HepG2 (cell line): ENCODE results near the gene PGC. TPM values are rescaled to one million over a fixed set of nuclear protein-coding genes. Genes with fewer than 3 reads are reported as not detected.

Experiments used
- ATAD3A ChIP-seq: sonication (generic); formaldehyde crosslinking; IDR thresholded peaks from 2 replicates; pipeline ENCODE4 v1.4.0; 2020; ENCODE audit warnings: missing genetic modification reagents
- DR1 ChIP-seq: sonication (generic); formaldehyde crosslinking; IDR thresholded peaks from 2 replicates; pipeline ENCODE4 v1.8.0; 2021; ENCODE audit warnings: mild to moderate bottlenecking, missing genetic modification reagents, inconsistent platforms
- FOSL1 ChIP-seq: sonication (generic); formaldehyde crosslinking; IDR thresholded peaks from 2 replicates; pipeline ENCODE4 v1.9.0; 2021; ENCODE audit warnings: missing genetic modification reagents, borderline replicate concordance
- MED13 ChIP-seq: sonication (generic); formaldehyde crosslinking; IDR thresholded peaks from 2 replicates; pipeline ENCODE4 v1.5.0; 2020; ENCODE audit warnings: missing genetic modification reagents
- MLLT10 ChIP-seq: sonication (generic); formaldehyde crosslinking; IDR thresholded peaks from 2 replicates; pipeline ENCODE4 v1.4.0; 2020; ENCODE audit warnings: missing genetic modification reagents
- NONO ChIP-seq, 2 experiments: fragments of 450-650 bp in 1 of 2; sonication (generic) in 1 of 2; formaldehyde crosslinking in 1 of 2; IDR thresholded peaks in 1 of 2; conservative IDR thresholded peaks in 1 of 2; 2 replicates each; pipeline versions ENCODE4 v1.6.1 to v1.8.0; 2017 to 2022; ENCODE audit warnings: mild to moderate bottlenecking in 1 of 2, missing genetic modification reagents in 1 of 2, moderate library complexity in 1 of 2
- SIX1 ChIP-seq: sonication (generic); formaldehyde crosslinking; IDR thresholded peaks from 2 replicates; pipeline ENCODE4 v1.4.0; 2020; ENCODE audit warnings: missing genetic modification reagents, borderline replicate concordance
- TCF7 ChIP-seq: sonication (generic); IDR thresholded peaks from 2 replicates; pipeline ENCODE4 v1.6.1; 2016; ENCODE audit warnings: antibody characterized with exemption, low read depth
- ZC3H4 ChIP-seq: sonication (generic); formaldehyde crosslinking; IDR thresholded peaks from 2 replicates; pipeline ENCODE4 v1.4.0; 2020; ENCODE audit warnings: missing genetic modification reagents, borderline replicate concordance
- ZNF224 ChIP-seq: sonication (generic); formaldehyde crosslinking; IDR thresholded peaks from 2 replicates; pipeline ENCODE4 v1.5.0; 2020; ENCODE audit warnings: mild to moderate bottlenecking, missing genetic modification reagents
- ZNF263 ChIP-seq: sonication (generic); formaldehyde crosslinking; IDR thresholded peaks from 2 replicates; pipeline ENCODE4 v1.4.0; 2020; ENCODE audit warnings: missing genetic modification reagents
- ZNF264 ChIP-seq: sonication (generic); formaldehyde crosslinking; IDR thresholded peaks from 2 replicates; pipeline ENCODE4 v1.4.0; 2020; ENCODE audit warnings: missing genetic modification reagents
- ZNF33B ChIP-seq: sonication (generic); formaldehyde crosslinking; IDR thresholded peaks from 2 replicates; pipeline ENCODE4 v1.5.1; 2020; ENCODE audit warnings: mild to moderate bottlenecking, missing genetic modification reagents
- ZNF430 ChIP-seq: sonication (generic); formaldehyde crosslinking; IDR thresholded peaks from 2 replicates; pipeline ENCODE4 v1.9.0; 2021; ENCODE audit warnings: mild to moderate bottlenecking, missing genetic modification reagents
- ZNF446 ChIP-seq: sonication (generic); formaldehyde crosslinking; IDR thresholded peaks from 2 replicates; pipeline ENCODE4 v1.5.0; 2020; ENCODE audit warnings: mild to moderate bottlenecking, missing genetic modification reagents
- ZNF484 ChIP-seq: sonication (generic); formaldehyde crosslinking; IDR thresholded peaks from 2 replicates; pipeline ENCODE4 v1.5.1; 2020; ENCODE audit warnings: mild to moderate bottlenecking, low read depth, missing genetic modification reagents, borderline replicate concordance
- ZNF709 ChIP-seq: sonication (generic); formaldehyde crosslinking; IDR thresholded peaks from 2 replicates; pipeline ENCODE4 v1.5.0; 2020; ENCODE audit warnings: mild to moderate bottlenecking, missing genetic modification reagents
- ZNF75D ChIP-seq: sonication (generic); formaldehyde crosslinking; IDR thresholded peaks from 2 replicates; pipeline ENCODE4 v1.8.1; 2023; ENCODE audit warnings: missing genetic modification reagents, mild to moderate bottlenecking, borderline replicate concordance
- ZNF816 ChIP-seq: sonication (generic); formaldehyde crosslinking; IDR thresholded peaks from 2 replicates; pipeline ENCODE4 v1.8.0; 2022; ENCODE audit warnings: missing genetic modification reagents, mild to moderate bottlenecking, borderline replicate concordance
- ZSCAN9 ChIP-seq: IDR thresholded peaks from 2 replicates; pipeline ENCODE4 v1.6.1; 2016; ENCODE audit warnings: borderline replicate concordance
- polyA plus RNA-seq, 8 experiments: library from polyadenylated mRNA; depleted of rRNA in 3 of 8; stranded (reverse) in 7 of 8; unstranded in 1 of 8; fragments of >200 nt; fragmentation: Illumina TruSeq in 4 of 8; extraction: Trizol in 4 of 8; gene quantifications; 2 replicates each; pipeline versions ENCODE4 v1.2.1 to v1.2.3, GENCODE V29; 2011 to 2016; ENCODE audit warnings: low read depth in 4 of 8, missing spikeins in 1 of 8, mixed read lengths in 1 of 8; ENCODE audit not compliant: insufficient read depth in 1 of 8
- total RNA-seq, 5 experiments: library from RNA; depleted of rRNA; stranded (reverse); fragments of >200 nt; fragmentation: Illumina TruSeq; extraction: Trizol; gene quantifications; 2 replicates each; pipeline ENCODE4 v1.2.3, GENCODE V29; 2016; ENCODE audit warnings: low read depth in 1 of 5
- TF ChIP-seq, protein P1 (sequence below): sonication (generic); formaldehyde crosslinking; IDR thresholded peaks from 2 replicates; pipeline ENCODE4 v1.4.0; 2020; ENCODE audit warnings: missing genetic modification reagents
- TF ChIP-seq, protein P2 (sequence below): IDR thresholded peaks from 2 replicates; pipeline ENCODE4 v1.6.1; 2016; ENCODE audit warnings: missing compliant biosample characterization, missing genetic modification reagents, borderline replicate concordance
- TF ChIP-seq, protein P3 (sequence below): sonication (generic); formaldehyde crosslinking; IDR thresholded peaks from 2 replicates; pipeline ENCODE4 v1.8.1; 2022; ENCODE audit warnings: mild to moderate bottlenecking, missing genetic modification reagents
- TF ChIP-seq, protein P4 (sequence below): sonication (generic); formaldehyde crosslinking; IDR thresholded peaks from 2 replicates; pipeline ENCODE4 v1.4.0; 2020; ENCODE audit warnings: mild to moderate bottlenecking, missing genetic modification reagents

Gene PGC
- total and polyA plus RNA-seq, 2 of the 13 experiments (the other 11 are each of a cell fraction or from before 2014, with no cell fraction given), result 426 to 502 TPM

DNA sequence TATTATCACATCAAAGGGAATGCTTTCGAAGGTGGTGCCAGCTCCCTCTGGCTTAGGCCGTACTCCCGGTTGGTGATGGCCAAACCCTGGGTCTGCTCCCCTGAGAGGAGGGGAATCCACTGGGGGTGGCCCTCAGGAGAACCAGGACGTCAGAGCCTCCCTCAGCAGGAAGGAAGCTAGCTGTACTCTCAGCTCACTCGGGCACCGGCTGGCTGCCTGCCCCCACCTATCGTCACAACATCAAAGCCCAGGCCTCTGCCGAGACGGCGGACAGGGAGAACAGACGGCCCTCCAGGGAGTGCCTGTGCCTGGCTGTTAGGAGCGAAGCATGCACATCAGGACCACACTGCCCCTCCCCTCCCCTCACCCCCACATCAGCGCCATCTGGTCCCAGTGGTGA lies 9.2 kb upstream of the PGC start (continued):
- TF ChIP-seq ZSCAN9, result no peak
- no peak for TF ChIP-seq ZNF430
- TF ChIP-seq ZNF224, result no peak
- no peak for TF ChIP-seq ZC3H4
- no peak for TF ChIP-seq NONO (IDR thresholded peaks at IDR 0.05)
- no peak for TF ChIP-seq NONO (CRISPR knock-in tag; conservative IDR thresholded peaks at IDR 0.05)
- TF ChIP-seq ATAD3A (CRISPR knock-in tag), result no peak
- no peak for TF ChIP-seq ZNF709 (CRISPR knock-in tag)
- TF ChIP-seq ZNF446 (CRISPR knock-in tag), result no peak
- TF ChIP-seq, protein P1, sequence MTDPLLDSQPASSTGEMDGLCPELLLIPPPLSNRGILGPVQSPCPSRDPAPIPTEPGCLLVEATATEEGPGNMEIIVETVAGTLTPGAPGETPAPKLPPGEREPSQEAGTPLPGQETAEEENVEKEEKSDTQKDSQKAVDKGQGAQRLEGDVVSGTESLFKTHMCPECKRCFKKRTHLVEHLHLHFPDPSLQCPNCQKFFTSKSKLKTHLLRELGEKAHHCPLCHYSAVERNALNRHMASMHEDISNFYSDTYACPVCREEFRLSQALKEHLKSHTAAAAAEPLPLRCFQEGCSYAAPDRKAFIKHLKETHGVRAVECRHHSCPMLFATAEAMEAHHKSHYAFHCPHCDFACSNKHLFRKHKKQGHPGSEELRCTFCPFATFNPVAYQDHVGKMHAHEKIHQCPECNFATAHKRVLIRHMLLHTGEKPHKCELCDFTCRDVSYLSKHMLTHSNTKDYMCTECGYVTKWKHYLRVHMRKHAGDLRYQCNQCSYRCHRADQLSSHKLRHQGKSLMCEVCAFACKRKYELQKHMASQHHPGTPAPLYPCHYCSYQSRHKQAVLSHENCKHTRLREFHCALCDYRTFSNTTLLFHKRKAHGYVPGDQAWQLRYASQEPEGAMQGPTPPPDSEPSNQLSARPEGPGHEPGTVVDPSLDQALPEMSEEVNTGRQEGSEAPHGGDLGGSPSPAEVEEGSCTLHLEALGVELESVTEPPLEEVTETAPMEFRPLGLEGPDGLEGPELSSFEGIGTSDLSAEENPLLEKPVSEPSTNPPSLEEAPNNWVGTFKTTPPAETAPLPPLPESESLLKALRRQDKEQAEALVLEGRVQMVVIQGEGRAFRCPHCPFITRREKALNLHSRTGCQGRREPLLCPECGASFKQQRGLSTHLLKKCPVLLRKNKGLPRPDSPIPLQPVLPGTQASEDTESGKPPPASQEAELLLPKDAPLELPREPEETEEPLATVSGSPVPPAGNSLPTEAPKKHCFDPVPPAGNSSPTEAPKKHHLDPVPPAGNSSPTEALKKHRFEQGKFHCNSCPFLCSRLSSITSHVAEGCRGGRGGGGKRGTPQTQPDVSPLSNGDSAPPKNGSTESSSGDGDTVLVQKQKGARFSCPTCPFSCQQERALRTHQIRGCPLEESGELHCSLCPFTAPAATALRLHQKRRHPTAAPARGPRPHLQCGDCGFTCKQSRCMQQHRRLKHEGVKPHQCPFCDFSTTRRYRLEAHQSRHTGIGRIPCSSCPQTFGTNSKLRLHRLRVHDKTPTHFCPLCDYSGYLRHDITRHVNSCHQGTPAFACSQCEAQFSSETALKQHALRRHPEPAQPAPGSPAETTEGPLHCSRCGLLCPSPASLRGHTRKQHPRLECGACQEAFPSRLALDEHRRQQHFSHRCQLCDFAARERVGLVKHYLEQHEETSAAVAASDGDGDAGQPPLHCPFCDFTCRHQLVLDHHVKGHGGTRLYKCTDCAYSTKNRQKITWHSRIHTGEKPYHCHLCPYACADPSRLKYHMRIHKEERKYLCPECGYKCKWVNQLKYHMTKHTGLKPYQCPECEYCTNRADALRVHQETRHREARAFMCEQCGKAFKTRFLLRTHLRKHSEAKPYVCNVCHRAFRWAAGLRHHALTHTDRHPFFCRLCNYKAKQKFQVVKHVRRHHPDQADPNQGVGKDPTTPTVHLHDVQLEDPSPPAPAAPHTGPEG, result no peak
- TF ChIP-seq ZNF816 (CRISPR knock-in tag), result no peak
- TF ChIP-seq, protein P2, sequence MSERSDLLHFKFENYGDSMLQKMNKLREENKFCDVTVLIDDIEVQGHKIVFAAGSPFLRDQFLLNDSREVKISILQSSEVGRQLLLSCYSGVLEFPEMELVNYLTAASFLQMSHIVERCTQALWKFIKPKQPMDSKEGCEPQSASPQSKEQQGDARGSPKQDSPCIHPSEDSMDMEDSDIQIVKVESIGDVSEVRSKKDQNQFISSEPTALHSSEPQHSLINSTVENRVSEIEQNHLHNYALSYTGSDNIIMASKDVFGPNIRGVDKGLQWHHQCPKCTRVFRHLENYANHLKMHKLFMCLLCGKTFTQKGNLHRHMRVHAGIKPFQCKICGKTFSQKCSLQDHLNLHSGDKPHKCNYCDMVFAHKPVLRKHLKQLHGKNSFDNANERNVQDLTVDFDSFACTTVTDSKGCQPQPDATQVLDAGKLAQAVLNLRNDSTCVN (CRISPR knock-in tag), result no peak
- TF ChIP-seq, protein P3, sequence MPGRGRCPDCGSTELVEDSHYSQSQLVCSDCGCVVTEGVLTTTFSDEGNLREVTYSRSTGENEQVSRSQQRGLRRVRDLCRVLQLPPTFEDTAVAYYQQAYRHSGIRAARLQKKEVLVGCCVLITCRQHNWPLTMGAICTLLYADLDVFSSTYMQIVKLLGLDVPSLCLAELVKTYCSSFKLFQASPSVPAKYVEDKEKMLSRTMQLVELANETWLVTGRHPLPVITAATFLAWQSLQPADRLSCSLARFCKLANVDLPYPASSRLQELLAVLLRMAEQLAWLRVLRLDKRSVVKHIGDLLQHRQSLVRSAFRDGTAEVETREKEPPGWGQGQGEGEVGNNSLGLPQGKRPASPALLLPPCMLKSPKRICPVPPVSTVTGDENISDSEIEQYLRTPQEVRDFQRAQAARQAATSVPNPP (CRISPR knock-in tag), result no peak
- no peak for TF ChIP-seq ZNF33B (CRISPR knock-in tag)
- TF ChIP-seq DR1 (CRISPR knock-in tag), result no peak
- TF ChIP-seq SIX1, result no peak
- TF ChIP-seq ZNF484 (CRISPR knock-in tag), result no peak
- no peak for TF ChIP-seq ZNF263 (CRISPR knock-in tag)
- TF ChIP-seq TCF7, result peak; percentile 58; the same call in 1 of the 2 replicates
- TF ChIP-seq ZNF264 (CRISPR knock-in tag), result no peak
- TF ChIP-seq MED13, result no peak
- TF ChIP-seq MLLT10 (CRISPR knock-in tag), result no peak
- TF ChIP-seq ZNF75D (CRISPR knock-in tag), result no peak
- no peak for TF ChIP-seq FOSL1 (CRISPR knock-in tag)
- TF ChIP-seq, protein P4, sequence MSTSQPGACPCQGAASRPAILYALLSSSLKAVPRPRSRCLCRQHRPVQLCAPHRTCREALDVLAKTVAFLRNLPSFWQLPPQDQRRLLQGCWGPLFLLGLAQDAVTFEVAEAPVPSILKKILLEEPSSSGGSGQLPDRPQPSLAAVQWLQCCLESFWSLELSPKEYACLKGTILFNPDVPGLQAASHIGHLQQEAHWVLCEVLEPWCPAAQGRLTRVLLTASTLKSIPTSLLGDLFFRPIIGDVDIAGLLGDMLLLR, result no peak
